Smooth muscle cell (in vitro differentiated cells): ENCODE results near the gene TMEM132C. TPM values are rescaled to one million over a fixed set of nuclear protein-coding genes. Genes with fewer than 3 reads are reported as not detected.

Experiments
- DNase-seq: peaks from one replicate; lab custom pipeline; 2025; ENCODE audit not compliant: unreplicated experiment; lab: John Stamatoyannopoulos, UW
- H2AFZ ChIP-seq: fragments of 200-600 bp; sonication (generic); 2 replicates; pipeline ENCODE4 v1.6.0; 2016; ENCODE audit warnings: antibody characterized with exemption, low read depth, mild to moderate bottlenecking
- H3F3A ChIP-seq: fragments of 200-600 bp; sonication (generic); 2 replicates; pipeline ENCODE4 v1.6.0; 2017; ENCODE audit warnings: antibody characterized with exemption, low read depth
- H3K27ac ChIP-seq: fragments of 200-600 bp; sonication (generic); 2 replicates; pipeline ENCODE4 v1.5.1; 2016; ENCODE audit warnings: low read depth, mild to moderate bottlenecking
- H3K27me3 ChIP-seq: fragments of 200-600 bp; sonication (generic); 2 replicates; pipeline ENCODE4 v1.6.1; 2016; ENCODE audit warnings: low read depth, mild to moderate bottlenecking
- H3K36me3 ChIP-seq: fragments of 200-600 bp; sonication (generic); 2 replicates; pipeline ENCODE4 v1.5.1; 2016; ENCODE audit warnings: low read depth
- H3K4me1 ChIP-seq: fragments of 200-600 bp; sonication (generic); 2 replicates; pipeline ENCODE4 v1.5.1; 2016; ENCODE audit warnings: low read depth
- H3K4me2 ChIP-seq: fragments of 200-600 bp; sonication (generic); 2 replicates; pipeline ENCODE4 v1.6.0; 2016; ENCODE audit warnings: mild to moderate bottlenecking
- H3K4me3 ChIP-seq: fragments of 200-600 bp; sonication (generic); 2 replicates; pipeline ENCODE4 v1.5.1; 2016; ENCODE audit warnings: mild to moderate bottlenecking
- H3K79me2 ChIP-seq: fragments of 200-600 bp; sonication (generic); 2 replicates; pipeline ENCODE4 v1.6.0; 2016; ENCODE audit warnings: low read depth, mild to moderate bottlenecking
- H3K9ac ChIP-seq: fragments of 200-600 bp; sonication (generic); 2 replicates; pipeline ENCODE4 v1.6.0; 2016; ENCODE audit warnings: low read depth
- H3K9me3 ChIP-seq: fragments of 200-600 bp; sonication (generic); replicated peaks from 2 replicates; pipeline ENCODE4 v1.5.1; 2016; ENCODE audit warnings: low read depth
- H4K20me1 ChIP-seq: fragments of 200-600 bp; sonication (generic); 2 replicates; pipeline ENCODE4 v1.6.0; 2016; ENCODE audit warnings: low read depth
- WGBS: methylation state at CpG from one replicate; pipeline ENCODE4 v1.1.7; 2016; ENCODE audit warnings: low lambda C conversion rate; 5-methylcytosine and 5-hydroxymethylcytosine counted together
- polyA plus RNA-seq: library from polyadenylated mRNA; unstranded; fragments of >200 nt; fragmentation: Nextera tagmentation; extraction: Ambion mirVana; gene quantifications from 2 replicates; pipeline ENCODE4 v1.2.1, GENCODE V29; 2016
- total RNA-seq: library from RNA; depleted of rRNA; stranded (reverse); fragments of >200 nt; gene quantifications from 2 replicates; pipeline ENCODE4 v1.2.3, GENCODE V29; 2014
- TF ChIP-seq, protein P1 (sequence below): fragments of 200-600 bp; sonication (generic); IDR thresholded peaks from 2 replicates; pipeline ENCODE4 v1.5.1; 2017; ENCODE audit warnings: borderline replicate concordance, mild to moderate bottlenecking, antibody characterized with exemption; ENCODE audit not compliant: insufficient read depth, poor library complexity, severe bottlenecking

TMEM132C gene
- total and polyA plus RNA-seq, 2 experiments from 2014 or later: 0.49 to 0.77 TPM

DNA sequence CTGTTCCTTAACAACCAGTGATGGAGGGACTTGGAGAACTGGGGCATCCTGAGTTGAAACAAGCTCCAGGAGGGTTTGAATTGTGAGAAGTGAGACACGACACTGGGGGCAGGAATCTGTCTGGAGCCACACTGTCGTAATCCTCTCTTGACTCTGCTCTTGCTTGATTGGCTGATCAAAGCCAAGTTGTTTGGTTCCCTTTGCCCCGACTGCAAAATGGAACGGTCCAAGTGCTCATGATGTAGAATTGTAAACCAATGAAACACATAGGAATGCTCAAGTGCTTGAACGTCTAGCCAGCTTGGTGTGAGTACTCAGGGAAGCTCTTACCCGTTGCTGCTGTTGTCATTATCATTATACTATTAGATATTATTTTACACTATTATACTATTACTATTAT is 98.1 kb downstream of the TMEM132C start:
- Histone ChIP-seq H3K4me3 (peak overlapping the region; percentile 57), H3K4me1 (peaks cover 25% of the 10 kb centered on the region), H3K27me3 (no peaks in the 10 kb centered on the region), H3K27ac (no peak overlapping the region), H3K9me3 (no peaks in the 10 kb centered on the region), H3K36me3 (no peaks in the 10 kb centered on the region), H3F3A (peaks cover 5% of the 10 kb centered on the region), H3K9ac (no peak overlapping the region), H3K79me2 (no peaks in the 10 kb centered on the region), H2AFZ (no peak overlapping the region), H4K20me1 (no peaks in the 10 kb centered on the region), H3K4me2 (peak overlapping the region; percentile 96)
- 41% methylated on average over 6 of the region's 6 CpGs for WGBS
- no peak for DNase-seq
- TF ChIP-seq, protein P1, sequence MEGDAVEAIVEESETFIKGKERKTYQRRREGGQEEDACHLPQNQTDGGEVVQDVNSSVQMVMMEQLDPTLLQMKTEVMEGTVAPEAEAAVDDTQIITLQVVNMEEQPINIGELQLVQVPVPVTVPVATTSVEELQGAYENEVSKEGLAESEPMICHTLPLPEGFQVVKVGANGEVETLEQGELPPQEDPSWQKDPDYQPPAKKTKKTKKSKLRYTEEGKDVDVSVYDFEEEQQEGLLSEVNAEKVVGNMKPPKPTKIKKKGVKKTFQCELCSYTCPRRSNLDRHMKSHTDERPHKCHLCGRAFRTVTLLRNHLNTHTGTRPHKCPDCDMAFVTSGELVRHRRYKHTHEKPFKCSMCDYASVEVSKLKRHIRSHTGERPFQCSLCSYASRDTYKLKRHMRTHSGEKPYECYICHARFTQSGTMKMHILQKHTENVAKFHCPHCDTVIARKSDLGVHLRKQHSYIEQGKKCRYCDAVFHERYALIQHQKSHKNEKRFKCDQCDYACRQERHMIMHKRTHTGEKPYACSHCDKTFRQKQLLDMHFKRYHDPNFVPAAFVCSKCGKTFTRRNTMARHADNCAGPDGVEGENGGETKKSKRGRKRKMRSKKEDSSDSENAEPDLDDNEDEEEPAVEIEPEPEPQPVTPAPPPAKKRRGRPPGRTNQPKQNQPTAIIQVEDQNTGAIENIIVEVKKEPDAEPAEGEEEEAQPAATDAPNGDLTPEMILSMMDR: no peak

DNA sequence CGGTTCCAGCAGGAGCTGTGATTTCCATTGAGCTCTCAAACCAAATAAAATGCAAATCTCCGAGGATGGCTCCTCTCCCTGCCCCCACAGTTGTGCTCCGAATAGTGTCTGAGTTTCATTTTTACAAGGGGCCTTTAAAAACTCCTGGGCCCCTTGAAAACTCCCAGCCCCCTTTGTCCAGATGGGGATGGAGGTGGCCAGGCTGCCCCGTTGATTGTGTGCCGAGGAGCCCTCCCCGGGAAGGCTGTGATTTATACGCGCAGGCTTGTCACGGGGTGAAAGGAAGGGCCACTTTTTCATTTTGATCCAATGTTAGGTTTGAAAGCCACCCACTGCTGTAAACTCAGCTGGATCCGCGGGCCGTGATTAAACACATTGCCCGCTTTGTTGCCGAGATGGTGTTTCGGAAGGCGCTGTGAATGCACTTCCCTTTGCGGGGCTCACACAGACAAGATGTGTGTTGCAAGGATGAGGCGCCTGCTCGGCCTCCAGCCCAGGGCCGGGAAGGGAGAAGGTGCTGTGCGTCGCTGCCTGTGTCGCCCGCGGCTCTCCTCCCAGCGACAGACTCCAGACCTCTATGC is 98.8 kb downstream of the TMEM132C start:
- TF ChIP-seq, protein P1: no peak
- H3K27ac ChIP-seq: no peak overlapping the region
- WGBS: 12% methylated on average over 26 of the region's 26 CpGs
- H3K27me3 ChIP-seq: no peaks in the 10 kb centered on the region
- H3K4me3 ChIP-seq: peak overlapping the region; percentile 57
- H3F3A ChIP-seq: peaks cover 5% of the 10 kb centered on the region
- H3K9me3 ChIP-seq: no peaks in the 10 kb centered on the region
- H3K36me3 ChIP-seq: no peaks in the 10 kb centered on the region
- peak; percentile 18 for DNase-seq
- peaks cover 25% of the 10 kb centered on the region for H3K4me1 ChIP-seq
- H3K4me2 ChIP-seq: peak overlapping the region; percentile 96
- no peaks in the 10 kb centered on the region for H3K79me2 ChIP-seq
- H2AFZ ChIP-seq: peak overlapping the region; percentile 97
- H3K9ac ChIP-seq: peak overlapping the region; percentile 35
- H4K20me1 ChIP-seq: no peaks in the 10 kb centered on the region

DNA sequence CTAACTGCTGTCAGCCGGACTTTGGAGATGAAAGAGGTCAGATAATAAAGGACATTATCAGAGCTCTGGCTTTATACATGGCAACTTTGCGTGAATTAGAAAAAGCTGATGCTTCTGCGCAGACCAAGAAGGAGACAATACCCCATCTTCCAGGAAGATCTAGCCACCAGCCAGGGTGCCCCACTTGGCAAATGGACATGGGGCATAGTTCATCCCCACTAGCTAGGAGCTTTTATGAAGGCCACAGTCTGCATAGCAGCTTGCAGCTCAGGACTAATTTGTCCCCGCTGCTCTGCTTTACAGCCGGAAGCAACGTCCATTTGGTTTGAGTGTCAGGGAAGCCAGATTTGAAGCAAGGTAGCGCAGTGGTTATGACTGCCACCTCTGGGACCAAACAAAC is 101.0 kb downstream of the TMEM132C start:
- H3K9ac ChIP-seq: no peak overlapping the region
- TF ChIP-seq, protein P1: no peak
- no peaks in the 10 kb centered on the region for H3K36me3 ChIP-seq
- no peaks in the 10 kb centered on the region for H3K9me3 ChIP-seq
- H3K27ac ChIP-seq: no peak overlapping the region
- DNase-seq: no peak
- H3F3A ChIP-seq: no peaks in the 10 kb centered on the region
- no peaks in the 10 kb centered on the region for H3K27me3 ChIP-seq
- H4K20me1 ChIP-seq: no peaks in the 10 kb centered on the region
- peaks cover 25% of the 10 kb centered on the region for H3K4me1 ChIP-seq
- H2AFZ ChIP-seq: no peak overlapping the region
- no peak overlapping the region for H3K4me3 ChIP-seq
- no peaks in the 10 kb centered on the region for H3K79me2 ChIP-seq
- no peak overlapping the region for H3K4me2 ChIP-seq
- WGBS: 75% methylated on average over 7 of the region's 7 CpGs

DNA sequence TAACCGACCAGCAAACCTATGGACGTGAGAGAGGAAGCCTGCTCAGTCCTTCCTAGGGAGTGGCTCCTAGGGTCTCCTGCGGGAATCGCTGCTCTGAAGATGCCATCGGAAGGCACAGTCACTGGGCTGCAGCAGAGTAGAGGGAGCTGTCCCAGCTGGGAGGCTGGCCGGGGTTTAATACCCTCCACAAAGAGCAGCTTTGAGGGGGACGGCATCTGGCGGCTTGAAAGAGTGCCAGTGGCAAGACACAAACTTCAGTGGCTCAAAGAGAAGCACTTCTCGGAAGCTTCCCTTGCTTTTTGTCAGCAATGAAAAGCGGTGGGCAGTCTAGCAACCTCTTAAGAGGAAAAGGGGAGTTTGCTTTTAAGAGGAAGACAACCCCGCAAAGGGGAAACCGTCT is 114.6 kb downstream of the TMEM132C start:
- Histone ChIP-seq H3F3A (no peaks in the 10 kb centered on the region), H3K4me1 (peaks cover 29% of the 10 kb centered on the region), H3K79me2 (no peaks in the 10 kb centered on the region), H3K27ac (no peak overlapping the region), H4K20me1 (no peaks in the 10 kb centered on the region), H2AFZ (no peak overlapping the region), H3K27me3 (no peaks in the 10 kb centered on the region), H3K9me3 (no peaks in the 10 kb centered on the region), H3K9ac (no peak overlapping the region), H3K4me3 (no peak overlapping the region), H3K4me2 (peak overlapping the region; percentile 59), H3K36me3 (no peaks in the 10 kb centered on the region)
- 39% methylated on average over 12 of the region's 12 CpGs for WGBS
- TF ChIP-seq, protein P1: no peak
- DNase-seq: no peak
